Measurements from ENCODE around the gene OR2V2.

OR2V2 gene

DNA sequence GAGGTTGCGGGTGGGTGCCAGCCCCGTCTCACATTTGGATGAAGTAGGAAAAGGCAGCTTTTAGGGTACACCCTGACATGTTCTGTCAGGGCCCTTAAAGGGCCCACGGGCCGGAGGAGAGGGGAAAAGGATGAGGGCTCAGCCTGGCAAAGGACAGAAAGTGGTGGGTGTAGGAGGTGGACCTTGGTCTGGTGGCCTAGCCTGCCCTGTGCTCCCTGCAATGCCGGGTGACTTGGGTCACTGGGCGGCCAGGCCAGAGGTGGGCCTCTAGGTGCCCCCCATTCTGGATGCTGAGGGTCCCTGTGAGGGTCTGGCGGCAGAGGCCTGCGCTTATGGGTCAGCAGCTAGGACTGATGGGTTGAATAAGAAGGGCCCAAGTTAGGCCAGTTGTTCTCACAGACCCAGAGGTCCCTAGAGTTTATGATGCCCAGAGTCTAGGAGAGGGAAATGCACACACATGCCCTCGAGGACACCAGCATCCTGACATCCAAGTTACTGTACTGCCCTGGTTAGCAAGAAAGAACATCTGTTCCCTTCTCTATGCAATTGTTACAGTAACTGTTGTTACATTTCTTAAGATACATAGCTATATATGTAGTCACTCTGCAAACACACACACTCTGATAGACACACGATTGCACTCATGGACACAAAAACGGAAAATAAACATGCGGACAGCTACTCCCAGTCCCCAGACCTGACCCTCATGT is 45.1 kb downstream of the OR2V2 start:
- Mint-ChIP-seq H3K27me3 (ENCODE audit: low read depth) (peaks cover 12% of the 10 kb centered on the region), H3K27ac (peak overlapping the region; percentile 47 to 95 (median 71)), H3K36me3 (ENCODE audit: low read depth) (no peaks in the 10 kb centered on the region), H3K4me3 (peak overlapping the region; percentile 96 to 99 (median 98)), H3K4me1 (peaks cover 10% of the 10 kb centered on the region), H3K9me3 (no peaks in the 10 kb centered on the region)
- TF ChIP-seq, protein P1, sequence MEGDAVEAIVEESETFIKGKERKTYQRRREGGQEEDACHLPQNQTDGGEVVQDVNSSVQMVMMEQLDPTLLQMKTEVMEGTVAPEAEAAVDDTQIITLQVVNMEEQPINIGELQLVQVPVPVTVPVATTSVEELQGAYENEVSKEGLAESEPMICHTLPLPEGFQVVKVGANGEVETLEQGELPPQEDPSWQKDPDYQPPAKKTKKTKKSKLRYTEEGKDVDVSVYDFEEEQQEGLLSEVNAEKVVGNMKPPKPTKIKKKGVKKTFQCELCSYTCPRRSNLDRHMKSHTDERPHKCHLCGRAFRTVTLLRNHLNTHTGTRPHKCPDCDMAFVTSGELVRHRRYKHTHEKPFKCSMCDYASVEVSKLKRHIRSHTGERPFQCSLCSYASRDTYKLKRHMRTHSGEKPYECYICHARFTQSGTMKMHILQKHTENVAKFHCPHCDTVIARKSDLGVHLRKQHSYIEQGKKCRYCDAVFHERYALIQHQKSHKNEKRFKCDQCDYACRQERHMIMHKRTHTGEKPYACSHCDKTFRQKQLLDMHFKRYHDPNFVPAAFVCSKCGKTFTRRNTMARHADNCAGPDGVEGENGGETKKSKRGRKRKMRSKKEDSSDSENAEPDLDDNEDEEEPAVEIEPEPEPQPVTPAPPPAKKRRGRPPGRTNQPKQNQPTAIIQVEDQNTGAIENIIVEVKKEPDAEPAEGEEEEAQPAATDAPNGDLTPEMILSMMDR (IDR thresholded peaks at IDR 0.05; ENCODE audit: unreplicated experiment in 3 of 3): no peak

DNA sequence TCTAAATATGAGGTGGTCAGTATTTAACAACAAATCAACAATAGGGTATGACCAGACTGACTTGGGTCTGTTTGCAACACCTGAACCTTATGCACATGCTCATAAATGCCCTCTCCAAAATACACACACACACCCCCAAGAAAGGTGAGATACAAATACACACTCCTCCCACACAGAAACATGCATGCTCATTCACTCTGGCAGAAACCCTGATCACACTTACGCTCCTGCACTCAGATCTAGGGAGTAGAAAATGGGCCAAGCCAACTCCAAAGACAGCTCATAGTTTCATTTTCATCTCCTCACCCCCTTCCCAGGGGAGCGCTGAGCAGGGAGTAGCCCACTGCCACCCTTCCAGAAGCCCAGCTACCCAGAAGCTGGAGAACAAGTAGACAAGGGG is 46.3 kb downstream of the OR2V2 start:
- H3K36me3 Mint-ChIP-seq (ENCODE audit: low read depth): no peaks in the 10 kb centered on the region
- H3K9me3 Mint-ChIP-seq: no peaks in the 10 kb centered on the region
- peaks cover 14% of the 10 kb centered on the region for H3K27me3 Mint-ChIP-seq (ENCODE audit: low read depth)
- peaks cover 6% of the 10 kb centered on the region for H3K4me1 Mint-ChIP-seq
- peak overlapping the region in 1 of 3 experiments; percentile 1 for H3K27ac Mint-ChIP-seq
- H3K4me3 Mint-ChIP-seq: peak overlapping the region; percentile 96 to 99 (median 98)
- TF ChIP-seq, protein P1 (IDR thresholded peaks at IDR 0.05; ENCODE audit: unreplicated experiment in 3 of 3): no peak

DNA sequence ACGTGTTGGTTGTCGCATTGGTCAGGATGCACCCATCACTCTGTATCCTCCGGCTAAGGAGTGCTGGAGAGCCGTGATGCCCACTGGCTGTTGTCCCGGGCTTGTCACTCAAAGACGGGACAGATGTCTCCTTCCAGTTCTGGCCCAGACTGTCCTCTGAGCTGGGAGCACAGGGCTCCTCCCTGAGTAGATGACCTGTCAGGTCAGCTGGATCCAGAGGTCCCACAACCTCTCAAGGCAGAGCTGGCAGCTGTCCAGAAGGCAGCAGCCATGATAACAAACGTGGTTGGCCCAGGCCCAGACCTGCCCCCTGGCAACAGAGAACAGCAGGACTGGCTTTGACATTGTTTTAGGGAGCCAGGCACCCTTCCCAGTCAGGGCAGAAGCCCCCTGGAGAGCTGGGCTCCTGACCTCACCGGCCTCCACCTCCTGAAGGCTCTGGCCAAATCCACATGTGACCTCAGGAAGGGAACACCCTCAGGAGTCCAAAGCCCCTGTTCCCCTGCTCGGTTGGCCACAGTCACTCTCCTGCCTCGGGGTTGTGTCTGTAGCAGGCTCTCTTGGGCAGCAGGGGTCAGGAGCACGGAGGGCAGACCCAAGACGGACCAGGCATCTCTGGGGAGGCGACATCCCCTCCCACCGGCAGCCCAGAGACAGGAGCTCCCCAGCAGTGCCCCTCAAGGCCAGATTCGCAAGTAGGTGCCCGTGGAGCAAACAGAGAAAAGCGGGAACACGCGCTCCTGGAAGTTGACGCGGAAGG is 47.3 kb downstream of the OR2V2 start:
- H3K36me3 Mint-ChIP-seq (ENCODE audit: low read depth): no peaks in the 10 kb centered on the region
- TF ChIP-seq, protein P1 (IDR thresholded peaks at IDR 0.05; ENCODE audit: unreplicated experiment in 3 of 3): no peak
- H3K27ac Mint-ChIP-seq: no peak overlapping the region
- no peaks in the 10 kb centered on the region for H3K9me3 Mint-ChIP-seq
- H3K27me3 Mint-ChIP-seq (ENCODE audit: low read depth): peaks cover 17% of the 10 kb centered on the region
- peak overlapping the region in 1 of 3 experiments; percentile 41 for H3K4me3 Mint-ChIP-seq
- H3K4me1 Mint-ChIP-seq: peaks cover 6% of the 10 kb centered on the region

DNA sequence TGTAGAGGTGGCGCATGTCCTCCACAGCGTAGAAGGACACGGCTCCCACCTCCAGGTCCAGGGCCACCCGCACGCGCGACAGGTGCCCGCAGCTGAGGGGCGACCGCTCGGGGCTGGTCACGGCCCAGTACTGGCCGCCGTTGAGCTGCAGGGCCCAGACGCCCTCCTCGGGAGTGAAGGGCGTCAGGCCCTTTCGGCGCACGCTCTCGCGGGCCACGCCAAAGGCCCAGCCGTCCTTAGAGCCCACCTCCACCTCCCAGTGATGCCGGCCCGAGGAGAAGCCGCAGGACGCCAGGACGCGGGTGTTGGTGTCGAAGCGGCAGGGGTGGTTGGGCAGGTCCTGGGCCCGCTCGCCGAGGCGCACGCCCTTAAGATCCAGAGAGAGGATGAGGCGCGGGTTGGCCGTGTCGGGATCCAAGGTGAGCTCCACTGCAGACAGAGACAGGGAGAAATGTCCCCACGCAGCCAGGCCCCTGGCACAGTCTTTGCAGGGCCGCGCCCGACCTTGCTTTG is 47.9 kb downstream of the OR2V2 start:
- Mint-ChIP-seq H3K4me1 (peaks cover 6% of the 10 kb centered on the region), H3K9me3 (no peaks in the 10 kb centered on the region), H3K4me3 (no peak overlapping the region)

DNA sequence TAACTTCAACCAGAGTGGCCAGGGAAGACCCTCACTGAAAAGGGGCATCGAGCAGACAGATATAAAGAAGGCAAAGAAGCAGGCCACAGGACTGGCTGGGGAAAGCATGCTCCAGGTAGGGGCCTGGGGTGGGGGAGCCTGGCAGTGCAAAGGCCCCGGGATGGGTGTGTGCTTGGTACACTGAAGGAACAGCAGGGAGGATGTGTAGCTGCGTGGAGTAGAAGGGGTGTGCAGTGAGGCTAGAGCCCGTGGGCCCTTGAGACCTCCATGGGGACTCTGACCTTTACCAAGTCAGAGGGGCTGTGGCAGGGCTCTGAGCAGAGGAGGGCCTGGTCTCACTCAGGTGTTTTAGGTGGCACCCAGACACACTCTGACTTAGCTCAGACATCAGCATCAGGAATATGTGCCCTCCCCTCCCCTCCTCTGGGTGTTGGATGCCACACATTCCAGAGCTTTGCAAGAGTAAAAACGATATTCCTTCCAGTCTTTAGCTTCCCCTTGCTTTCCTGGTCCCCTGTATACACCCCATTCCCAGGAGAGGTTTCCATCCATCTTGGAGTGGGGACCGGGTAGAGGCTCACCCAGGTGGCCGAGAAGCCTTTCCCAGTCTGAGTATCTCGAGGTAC is 50.1 kb downstream of the OR2V2 start:
- no peak overlapping the region for H3K4me3 Mint-ChIP-seq
- TF ChIP-seq, protein P1 (IDR thresholded peaks at IDR 0.05; ENCODE audit: unreplicated experiment in 3 of 3): no peak
- peaks cover 39% of the 10 kb centered on the region for H3K27me3 Mint-ChIP-seq (ENCODE audit: low read depth)
- no peaks in the 10 kb centered on the region for H3K36me3 Mint-ChIP-seq (ENCODE audit: low read depth)
- H3K27ac Mint-ChIP-seq: no peak overlapping the region
- no peaks in the 10 kb centered on the region for H3K9me3 Mint-ChIP-seq
- peaks cover 6% of the 10 kb centered on the region for H3K4me1 Mint-ChIP-seq

More for the DNA sequence above, 47.9 kb downstream of the OR2V2 start:
- Mint-ChIP-seq H3K27ac (no peak overlapping the region), H3K36me3 (ENCODE audit: low read depth) (no peaks in the 10 kb centered on the region), H3K27me3 (ENCODE audit: low read depth) (peaks cover 22% of the 10 kb centered on the region)
- TF ChIP-seq, protein P1 (IDR thresholded peaks at IDR 0.05; ENCODE audit: unreplicated experiment in 3 of 3): no peak

All from nephron (organoid).